GM21390 (cell line): ENCODE data around the gene ISL2.

Source experiments
- ATAC-seq: cut with Tn5 transposase; IDR thresholded peaks from one replicate; pipeline ENCODE4 v1.9.1; 2021; ENCODE audit not compliant: unreplicated experiment

Gene ISL2

DNA sequence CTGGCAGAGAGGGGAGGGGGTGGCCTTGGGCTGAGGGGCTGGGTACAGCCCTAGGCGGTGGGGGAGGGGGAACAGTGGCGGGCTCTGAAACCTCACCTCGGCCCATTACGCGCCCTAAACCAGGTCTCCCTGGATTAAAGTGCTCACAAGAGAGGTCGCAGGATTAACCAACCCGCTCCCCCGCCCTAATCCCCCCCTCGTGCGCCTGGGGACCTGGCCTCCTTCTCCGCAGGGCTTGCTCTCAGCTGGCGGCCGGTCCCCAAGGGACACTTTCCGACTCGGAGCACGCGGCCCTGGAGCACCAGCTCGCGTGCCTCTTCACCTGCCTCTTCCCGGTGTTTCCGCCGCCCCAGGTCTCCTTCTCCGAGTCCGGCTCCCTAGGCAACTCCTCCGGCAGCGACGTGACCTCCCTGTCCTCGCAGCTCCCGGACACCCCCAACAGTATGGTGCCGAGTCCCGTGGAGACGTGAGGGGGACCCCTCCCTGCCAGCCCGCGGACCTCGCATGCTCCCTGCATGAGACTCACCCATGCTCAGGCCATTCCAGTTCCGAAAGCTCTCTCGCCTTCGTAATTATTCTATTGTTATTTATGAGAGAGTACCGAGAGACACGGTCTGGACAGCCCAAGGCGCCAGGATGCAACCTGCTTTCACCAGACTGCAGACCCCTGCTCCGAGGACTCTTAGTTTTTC lies 4.9 kb downstream of the ISL2 start:
- ATAC-seq: no peak

DNA sequence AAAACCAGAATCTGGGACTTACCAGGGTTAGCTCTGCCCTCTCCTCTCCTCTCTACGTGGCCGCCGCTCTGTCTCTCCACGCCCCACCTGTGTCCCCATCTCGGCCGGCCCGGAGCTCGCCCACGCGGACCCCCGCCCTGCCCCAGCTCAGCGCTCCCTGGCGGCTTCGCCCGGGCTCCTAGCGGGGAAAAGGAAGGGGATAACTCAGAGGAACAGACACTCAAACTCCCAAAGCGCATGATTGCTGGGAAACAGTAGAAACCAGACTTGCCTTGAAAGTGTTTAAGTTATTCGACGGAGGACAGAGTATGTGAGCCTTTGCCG lies 5.4 kb downstream of the ISL2 start:
- ATAC-seq: no peak

DNA sequence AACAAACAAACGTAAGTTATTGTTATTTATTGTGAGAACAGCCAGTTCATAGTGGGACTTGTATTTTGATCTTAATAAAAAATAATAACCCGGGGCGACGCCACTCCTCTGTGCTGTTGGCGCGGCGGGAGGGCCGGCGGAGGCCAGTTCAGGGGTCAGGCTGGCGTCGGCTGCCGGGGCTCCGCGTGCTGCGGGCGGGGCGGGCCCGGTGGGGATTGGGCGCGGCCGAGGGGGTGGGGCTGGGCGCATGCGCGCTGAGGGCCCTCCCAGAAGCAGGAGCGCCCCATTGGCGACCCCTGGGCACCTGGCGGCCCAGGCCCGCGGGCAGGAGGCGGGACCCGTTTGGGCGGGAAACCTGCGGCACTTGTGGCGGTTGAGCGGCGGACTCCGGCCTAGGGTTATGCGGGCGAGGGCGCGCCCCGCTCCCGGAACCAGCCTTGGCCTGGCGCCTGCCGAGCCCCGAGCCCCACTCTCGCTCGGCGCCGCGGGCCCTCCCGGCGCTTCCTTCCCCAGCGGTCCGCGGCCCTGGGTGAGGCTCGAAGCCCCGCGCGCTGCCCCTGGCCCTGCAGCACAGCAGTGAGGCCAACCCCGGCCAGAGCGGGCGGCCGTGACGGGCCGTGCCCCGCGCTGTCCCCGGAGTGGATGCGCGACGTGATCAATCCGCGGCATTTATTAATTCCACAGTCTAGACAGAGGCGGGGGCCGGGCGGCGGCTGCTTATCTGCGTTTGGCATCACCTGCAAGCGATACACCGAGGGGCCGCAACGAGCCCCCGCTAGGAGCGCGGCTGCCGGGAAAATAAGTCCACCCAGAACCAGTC lies 6.0 kb downstream of the ISL2 start:
- ATAC-seq: no peak

DNA sequence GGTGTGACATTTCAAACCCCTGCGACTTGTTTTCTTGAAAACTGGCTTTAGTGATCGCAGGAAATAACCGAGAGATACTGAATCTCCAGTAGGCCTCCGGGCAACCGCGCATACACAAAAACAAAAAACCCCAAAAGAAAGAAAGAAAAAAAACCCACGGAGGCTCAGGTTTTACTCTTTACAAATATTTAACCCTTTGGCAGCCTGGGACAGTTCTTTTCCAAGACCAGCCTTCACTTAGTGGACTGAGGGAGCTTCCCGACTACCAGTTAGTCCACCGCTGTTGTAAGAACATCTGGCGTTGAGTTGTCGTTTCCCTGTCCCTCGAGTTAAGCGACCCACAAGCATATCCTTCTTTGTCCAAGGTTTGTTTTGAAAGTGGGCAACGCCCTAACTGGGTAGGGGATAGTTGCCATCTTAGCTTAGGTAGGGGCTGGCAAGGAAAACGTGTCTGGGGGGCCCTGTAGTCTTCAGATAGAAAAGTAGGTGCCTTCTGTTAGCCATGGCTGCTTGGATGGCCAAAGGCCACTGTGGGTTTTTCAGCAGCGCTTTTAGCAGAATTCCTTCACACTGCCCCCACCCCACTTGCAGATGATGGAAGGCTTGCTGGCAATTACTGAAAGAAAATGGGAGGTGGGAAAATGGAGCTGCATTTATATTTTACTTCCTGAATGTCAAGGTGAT lies 6.9 kb downstream of the ISL2 start:
- no peak for ATAC-seq

DNA sequence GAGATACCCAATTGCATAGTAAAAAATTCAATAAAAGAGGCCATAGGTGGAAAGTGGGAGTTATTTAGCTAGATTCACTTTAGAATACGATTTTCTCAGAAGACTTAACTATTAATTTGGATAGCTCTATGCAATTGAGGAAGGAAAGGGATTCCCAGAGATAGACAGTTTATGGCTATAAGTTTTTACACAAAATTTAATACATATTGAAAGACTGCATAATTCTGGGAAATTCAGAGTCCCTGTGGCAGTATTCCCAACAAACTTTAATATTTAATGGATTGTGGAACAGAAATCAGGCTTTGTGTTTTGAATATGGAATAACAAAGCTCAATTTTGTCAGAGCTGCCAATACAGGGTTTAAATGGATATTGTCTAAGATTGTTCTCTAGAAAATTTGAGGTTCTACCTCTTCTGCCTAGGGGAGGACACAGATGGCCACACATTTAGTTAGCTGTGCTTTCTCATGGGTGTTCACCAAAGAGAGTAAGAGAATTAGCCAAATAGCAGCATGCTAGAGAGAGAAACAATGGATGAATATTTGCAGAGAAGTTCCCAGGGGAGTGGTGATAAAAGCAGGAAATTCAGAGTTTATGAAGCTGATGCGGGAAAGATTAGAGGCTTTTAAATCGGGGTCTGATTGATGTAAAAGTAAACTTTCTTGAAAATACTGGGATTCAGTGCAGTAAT lies 8.5 kb downstream of the ISL2 start:
- ATAC-seq: no peak

- no peak for ATAC-seq
Measured at GRCh38 chr15:76345583-76345879, 9.0 kb downstream of the ISL2 start.

- ATAC-seq: no peak
Measured at GRCh38 chr15:76345880-76346668, 9.5 kb downstream of the ISL2 start.

GRCh38 chr15:76346669-76347481 lies 10.3 kb downstream of the ISL2 start:
- ATAC-seq: no peak

GRCh38 chr15:76347482-76348055 lies 11.0 kb downstream of the ISL2 start:
- ATAC-seq: no peak

- ATAC-seq: no peak
Measured at GRCh38 chr15:76349301-76350070, 12.9 kb downstream of the ISL2 start.

GRCh38 chr15:76353023-76353577 lies 16.5 kb downstream of the ISL2 start:
- no peak for ATAC-seq

GRCh38 chr15:76353903-76354302 lies 17.3 kb downstream of the ISL2 start:
- ATAC-seq: no peak

GRCh38 chr15:76354823-76355440 lies 18.4 kb downstream of the ISL2 start:
- no peak for ATAC-seq

DNA sequence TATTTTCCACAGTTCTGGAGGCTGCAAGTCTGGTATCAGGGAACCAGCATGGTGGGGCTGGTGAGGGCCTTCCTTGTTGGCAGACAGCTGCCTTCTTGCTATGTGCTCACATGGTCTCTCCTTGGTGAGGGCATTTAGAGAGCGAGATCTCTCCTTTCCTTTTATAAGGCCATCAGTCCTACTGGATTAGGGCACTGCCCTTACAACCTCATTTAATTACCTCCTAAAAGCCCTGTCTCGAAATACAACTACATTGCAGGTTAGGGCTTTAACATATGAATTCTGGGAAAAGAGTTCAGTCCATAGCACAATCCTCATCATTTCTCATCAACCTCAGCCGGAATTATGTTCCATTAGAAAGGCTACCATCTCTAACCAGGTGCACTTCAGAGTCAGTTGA lies 21.9 kb downstream of the ISL2 start:
- no peak for ATAC-seq

- ATAC-seq: no peak
Measured at GRCh38 chr15:76359152-76359551, 22.6 kb downstream of the ISL2 start.

GRCh38 chr15:76360416-76360815 lies 23.8 kb downstream of the ISL2 start:
- ATAC-seq: no peak

DNA sequence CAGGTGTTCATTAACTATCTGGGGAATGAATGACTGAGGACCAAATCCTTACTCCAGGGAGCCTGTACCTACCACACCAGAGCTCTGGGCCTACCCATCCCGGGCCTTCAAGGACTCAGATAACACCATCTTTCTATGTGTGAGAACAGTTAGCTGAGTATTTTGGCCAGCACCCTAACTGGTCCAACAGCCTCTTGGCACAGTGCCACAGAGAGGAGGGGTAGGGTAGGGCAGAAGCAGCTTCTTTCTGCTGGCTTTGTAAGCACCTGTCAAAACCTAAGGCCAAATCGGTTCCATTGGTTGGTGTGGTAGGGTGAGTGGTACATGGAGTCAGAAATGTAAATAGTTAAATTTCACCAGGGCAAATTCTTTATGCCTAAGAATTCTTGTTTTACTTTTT lies 26.7 kb downstream of the ISL2 start:
- ATAC-seq: no peak

DNA sequence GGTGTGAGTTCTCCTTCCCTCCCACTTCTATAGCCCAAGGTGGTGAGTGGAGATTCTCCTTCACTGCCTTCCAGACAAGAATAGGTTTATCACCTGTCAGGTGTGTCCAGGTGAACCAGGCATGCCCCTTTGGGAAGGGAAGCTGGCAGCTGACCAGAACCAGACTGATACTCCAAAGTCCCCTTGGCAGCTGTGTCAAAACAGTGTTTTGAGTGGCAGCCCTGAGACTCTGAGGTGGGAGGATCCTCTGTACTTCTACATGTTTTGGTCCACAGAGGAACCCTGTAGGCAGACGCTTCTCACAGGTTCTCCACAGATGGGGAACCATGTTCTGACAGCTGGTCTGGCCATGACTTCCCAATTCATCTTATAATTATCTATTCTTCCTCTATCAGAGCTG lies 30.1 kb downstream of the ISL2 start:
- no peak for ATAC-seq
